NCI-H2029 treated with DMSO at 0.1 percent for 48 hours (cell line): ENCODE results near the gene IFT52.
A peak's percentile ranks its signal among the peaks of the same experiment; 100 is the strongest.

ENCODE experiments used
- DNase-seq: peaks from one replicate; lab custom pipeline; 2025; lab: John Stamatoyannopoulos, UW

Gene IFT52

GRCh38 chr20:43590392-43591303 is at the start of gene IFT52:
Gene IFT52 (plus strand): TSS chr20:43590937. CDS start chr20:43594699, 3,762 bp downstream.
- DNase-seq = peak; percentile 96

- DNase-seq = no peak
These were observed 49.5 kb upstream of the IFT52 start for GRCh38 chr20:43541214-43541613.

DNA sequence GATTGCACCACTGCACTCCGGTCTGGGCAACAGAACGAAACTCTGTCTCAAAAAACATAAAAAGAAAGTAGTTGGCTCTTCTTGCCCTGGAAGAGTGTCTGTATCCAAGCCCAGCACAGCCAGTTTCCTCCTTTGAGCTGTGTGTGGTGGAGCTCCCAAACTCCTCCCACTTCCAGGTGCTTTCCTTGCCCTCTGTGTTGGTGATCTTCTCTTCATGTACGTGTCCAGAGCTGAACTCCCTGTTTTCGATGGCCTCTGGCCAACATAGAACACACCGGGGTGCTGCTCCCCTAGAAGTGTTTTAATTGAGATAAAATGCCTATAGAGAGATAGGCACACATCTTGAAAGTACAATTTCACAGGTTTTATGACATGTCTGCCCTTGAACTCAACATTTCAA is 48.6 kb upstream of the IFT52 start:
- no peak for DNase-seq

DNA sequence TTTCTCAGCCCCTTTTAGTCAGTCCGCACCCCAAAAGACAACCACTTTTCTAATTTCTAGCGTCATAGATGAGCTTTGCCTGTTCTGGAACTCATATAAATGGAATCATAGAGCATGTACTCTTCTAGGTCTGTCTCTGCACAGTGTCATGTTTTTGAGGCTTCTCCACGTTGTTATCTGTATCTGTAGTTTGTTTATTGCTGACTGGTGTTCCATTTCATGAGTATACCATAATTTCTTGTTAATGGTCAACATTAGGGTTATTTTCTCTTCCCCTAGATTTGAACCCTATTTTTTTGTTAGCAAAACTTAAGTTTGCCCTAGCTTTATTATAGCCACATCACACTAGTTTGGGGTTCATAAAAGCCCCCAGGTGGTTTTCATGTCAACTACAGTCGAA is 48.1 kb upstream of the IFT52 start:
- no peak for DNase-seq

DNA sequence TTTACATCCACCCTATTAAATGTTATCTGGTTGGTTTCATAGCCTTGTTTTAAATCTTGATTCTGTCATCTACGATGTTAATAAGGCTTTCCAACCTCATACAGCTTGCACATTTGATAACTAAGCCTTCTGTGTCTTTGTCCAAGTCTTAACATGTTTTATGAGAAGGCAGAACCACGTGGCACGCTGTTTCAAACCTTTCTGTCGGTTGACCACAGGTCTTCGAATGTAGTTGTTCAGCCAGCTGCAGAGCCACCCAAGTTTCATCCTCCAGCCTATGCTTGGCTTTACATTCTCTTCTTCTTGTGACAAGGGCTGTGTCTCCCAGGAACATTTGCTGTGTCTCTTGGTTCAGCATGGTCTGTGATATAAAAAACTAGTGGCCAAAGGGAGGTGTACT is 47.6 kb upstream of the IFT52 start:
- no peak for DNase-seq

DNA sequence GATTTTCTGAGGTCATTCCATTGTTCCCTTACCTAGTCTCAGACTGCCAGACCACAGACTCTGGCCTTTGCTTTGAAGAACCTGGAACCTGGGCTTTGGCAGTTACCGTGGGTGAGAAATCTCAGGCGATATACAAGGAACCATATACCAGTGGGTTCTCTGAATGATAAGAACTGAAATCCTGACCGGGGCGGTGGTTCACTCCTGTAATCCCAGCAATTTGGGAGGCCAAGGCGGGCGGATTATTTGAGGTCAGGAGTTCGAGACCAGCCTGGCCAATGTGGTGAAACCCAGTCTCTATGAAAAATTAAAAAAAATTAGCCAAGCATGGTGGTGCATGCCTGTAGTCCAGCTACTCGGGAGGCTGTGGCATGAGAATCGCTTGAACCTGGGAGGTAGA is 46.2 kb upstream of the IFT52 start:
- no peak for DNase-seq

DNA sequence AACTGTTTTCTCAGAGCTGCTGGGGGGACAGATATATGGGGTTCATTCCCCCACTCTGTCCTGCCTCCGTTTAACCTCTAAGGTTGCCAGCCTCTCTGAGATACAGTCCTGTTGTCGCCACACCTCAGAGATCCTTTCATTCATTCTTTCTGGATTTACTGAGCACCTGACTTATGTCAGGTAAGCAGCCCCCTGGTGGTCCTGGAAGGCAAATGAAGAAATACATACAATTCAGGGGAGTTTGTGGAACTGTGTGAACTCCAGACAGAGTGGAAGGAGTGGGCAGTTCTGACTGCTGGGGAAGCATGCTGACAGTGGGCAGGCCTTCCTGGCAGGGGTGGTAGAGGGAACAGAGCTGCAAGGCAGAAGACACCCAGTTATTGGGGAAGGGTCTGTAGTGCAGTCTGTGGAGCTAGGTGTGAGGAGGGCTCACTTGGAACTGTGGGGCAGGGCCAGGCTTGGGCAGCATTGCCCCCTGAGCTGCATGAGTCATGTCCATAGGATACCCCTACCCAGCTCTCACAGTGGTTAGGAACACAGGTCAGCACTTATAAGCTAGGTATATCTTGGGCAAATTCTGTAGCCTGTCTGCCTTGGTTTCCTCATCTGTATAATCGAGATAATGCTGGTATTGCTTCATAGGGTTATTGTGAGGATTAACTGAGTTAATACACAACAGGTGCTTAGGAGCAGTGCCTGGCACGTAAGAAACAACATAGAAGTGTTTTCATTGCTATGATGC is 44.7 kb upstream of the IFT52 start:
- no peak for DNase-seq

DNA sequence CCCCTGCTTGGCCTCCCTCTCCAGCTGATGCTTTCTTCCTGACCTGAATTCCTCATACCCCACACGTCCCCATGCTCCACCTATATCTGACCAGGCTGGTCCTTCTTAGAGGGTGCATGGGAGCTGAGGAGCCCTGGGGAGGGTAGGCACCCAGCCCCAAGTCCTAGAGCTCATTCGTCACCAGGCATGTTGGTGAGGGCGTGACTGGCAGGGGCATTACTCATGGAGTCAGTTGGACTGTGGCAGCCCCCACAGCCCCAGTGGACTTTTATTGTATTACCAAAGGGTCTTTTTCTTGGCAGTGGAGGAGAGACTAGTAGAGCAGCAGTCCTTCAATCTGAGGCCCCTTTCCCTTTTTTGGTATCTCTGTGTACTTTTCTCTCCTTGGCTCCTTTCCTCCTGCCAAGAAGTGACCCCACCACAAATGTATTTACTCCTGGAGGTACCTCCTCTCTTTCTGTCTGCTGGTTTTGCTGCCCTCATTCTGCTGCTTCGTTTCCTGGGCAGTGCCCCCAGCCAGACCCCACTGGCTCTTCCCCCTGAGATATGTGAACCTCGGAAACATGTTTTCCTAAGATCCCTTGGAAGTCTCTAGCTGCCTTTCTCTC is 42.4 kb upstream of the IFT52 start:
- DNase-seq = no peak

- no peak for DNase-seq
These were observed 41.2 kb upstream of the IFT52 start for GRCh38 chr20:43549416-43550065.

GRCh38 chr20:43550456-43550855 is 40.3 kb upstream of the IFT52 start:
- no peak for DNase-seq

DNA sequence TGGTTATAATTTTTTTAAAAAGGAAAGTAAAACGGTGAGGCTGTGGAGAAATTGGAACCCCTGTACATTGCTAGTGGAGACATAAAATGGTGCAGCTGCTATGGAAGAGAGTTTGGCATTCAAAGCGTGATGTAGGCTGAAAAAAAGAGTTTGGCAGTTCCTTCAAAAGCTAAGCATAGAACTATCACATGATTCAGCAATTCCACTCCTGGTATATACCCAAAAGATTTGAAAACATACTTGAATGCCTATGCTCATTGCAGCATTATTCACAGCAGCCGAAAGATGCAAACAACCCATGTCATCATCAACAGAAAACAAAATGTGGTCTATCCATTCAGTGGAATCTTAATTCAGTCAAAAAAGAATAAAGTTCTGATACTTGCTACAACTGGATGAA is 36.4 kb upstream of the IFT52 start:
- no peak for DNase-seq

GRCh38 chr20:43558412-43559146 is 32.2 kb upstream of the IFT52 start, which contains the start of gene SGK2:
Gene SGK2 (plus strand): TSS chr20:43559027. CDS start chr20:43566496, 7,469 bp downstream.
- no peak for DNase-seq

DNA sequence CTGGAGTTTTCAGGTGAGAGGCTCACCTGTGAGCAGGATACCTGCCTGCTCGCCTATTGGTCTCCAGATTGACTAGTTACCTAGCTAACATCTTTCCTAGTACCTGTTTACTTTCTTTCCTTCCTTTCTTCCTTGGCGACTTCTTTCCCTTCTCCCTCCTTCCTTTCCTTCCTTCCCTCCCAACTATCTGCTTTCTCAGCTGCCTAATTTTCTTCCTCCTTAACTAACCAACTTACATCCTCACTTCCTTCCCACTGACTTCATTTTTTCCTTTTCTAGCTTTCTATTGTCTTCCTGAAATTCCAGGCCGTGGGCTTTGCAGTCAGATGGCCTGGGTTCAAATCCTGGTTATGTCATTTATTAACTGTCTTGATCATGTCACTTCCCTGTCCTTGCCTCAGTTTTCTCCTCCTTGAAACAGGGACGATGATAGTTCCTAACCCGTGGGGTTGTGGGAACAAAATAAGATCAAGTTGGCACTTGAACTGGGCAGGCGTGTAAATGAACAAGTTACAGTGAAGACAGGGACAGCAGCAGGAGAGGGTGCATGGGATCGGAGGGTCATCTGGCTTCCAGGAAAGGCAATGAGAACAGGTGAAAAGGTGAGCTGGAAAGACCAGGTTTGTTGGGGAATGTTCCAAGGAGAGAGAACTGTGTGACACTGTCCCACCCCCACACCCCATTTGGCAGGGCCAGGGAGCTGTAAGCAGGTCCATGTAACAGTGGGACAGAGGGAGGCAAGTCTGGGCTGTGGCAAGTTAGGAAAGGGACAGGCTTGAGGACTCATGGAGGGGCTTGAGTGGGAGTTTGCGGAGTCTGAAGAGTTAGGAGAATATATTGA is 31.4 kb upstream of the IFT52 start:
- DNase-seq = no peak

DNA sequence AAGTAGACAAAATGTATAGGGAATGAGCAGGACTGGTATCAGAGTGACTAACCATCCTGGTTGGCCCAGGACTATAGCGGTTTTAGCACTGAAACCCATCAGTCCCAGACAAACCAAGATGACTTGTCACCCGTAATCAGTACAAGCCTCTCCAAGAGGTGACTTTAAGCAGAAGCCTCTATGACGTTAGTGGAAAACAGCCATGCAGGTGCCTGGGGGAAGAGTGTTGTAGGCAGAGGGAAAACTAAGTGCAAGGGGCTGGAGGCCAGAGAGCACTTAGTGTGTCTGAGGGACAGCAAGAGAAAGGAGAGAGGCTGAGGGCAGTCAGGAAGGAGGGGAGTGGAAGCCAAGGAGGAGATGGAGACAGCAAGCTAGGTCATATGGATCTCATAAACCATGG is 29.8 kb upstream of the IFT52 start:
- no peak for DNase-seq

DNA sequence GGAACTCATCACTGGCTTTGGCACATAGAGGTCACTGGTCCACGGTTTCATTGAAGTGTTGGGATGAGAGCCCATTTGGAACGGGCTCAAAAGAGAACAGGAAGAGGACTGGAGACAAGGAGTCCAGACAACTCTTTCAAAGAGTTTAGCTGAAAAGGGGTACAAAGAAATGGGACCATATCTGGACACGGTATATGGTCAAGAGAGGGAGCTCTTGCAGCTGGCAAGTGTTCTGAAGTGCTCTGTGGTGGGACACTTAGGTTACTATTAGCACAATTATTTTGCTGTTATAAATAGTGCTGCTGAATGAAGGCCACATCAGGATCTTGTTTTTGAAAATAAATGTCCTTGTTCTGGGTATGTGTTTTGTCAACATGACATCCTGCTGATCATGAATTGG is 27.3 kb upstream of the IFT52 start:
- no peak for DNase-seq

GRCh38 chr20:43563991-43564390 is 26.7 kb upstream of the IFT52 start:
- no peak for DNase-seq

DNA sequence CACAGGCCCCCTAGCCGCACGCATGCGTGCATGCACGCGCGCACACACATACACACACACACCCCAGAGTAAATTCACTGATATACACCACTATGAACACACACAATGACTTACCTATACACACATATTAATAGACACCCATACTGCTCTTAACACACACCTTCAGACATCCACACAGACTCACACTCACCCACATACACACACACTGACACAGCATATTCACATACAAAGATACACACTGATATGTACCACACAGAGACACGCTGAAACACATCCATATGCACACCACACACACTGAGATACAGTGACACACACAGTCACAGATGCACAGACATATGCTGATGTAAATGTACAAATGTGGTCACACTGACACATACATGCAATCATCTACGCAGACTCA is 26.3 kb upstream of the IFT52 start:
- DNase-seq = no peak

DNA sequence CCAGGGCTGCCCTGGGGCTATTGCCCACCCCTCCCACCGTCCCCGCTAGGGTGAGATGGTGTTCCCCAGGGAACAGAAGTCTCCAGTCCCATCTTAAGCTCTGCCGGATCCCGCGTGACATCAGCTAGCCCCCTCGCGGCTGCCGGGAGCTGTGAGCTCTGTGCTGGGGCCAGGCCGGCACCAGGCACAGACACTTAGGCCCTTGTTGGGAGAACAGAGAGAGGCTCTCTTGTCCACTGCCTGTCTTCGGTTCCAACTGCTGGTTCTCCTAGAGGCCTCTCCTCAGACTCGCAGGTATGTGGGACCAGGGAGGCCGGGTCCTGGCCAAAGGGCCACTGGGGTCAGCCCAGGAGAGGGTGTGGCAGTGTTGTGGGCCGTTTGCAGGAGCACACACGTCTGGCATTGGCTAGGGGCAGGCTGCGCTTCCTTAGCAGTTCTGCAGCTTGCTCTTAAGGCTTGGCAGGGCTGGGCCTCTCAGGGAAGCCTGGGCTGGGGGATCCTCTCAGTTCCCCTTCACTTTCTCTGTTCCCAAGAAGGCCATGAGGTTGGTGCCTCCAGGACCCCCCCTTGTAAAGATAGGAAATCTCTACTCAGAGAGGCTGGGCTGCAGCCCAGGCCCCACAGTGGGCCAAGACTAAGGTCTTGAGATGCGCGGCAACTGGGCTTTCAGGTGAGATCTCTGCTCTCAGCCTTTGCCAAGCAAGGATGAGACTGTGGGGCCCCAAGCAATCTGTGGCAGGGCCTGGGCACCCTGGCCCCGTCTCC is 25.6 kb upstream of the IFT52 start:
- DNase-seq = no peak

GRCh38 chr20:43565758-43566104 is 25.0 kb upstream of the IFT52 start:
- DNase-seq = no peak

DNA sequence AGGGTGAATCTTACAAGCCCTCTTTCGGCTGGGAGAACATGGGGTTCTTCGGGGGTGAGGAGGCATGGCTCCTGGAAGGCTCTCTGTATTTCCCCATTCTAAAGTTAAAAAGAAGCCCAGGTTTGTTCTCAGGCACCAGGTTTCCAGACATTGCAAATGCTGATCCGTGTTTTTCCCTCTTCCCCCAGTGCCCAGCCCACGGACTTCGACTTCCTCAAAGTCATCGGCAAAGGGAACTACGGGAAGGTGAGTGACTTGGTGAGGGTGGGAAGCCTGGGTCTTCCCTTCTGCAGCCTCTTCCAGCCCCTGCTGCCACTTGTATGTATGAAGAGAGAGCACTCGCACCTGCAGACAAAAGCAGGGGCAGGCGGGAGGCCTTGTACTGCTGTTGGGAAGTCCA is 23.3 kb upstream of the IFT52 start:
- DNase-seq = no peak
